Colonic mucosa (tissue), 4 donors: ENCODE measurements around the gene LMOD2. TPM values are rescaled to one million over a fixed set of nuclear protein-coding genes. Genes with fewer than 3 reads are reported as not detected.

ENCODE experiments used
- DNase-seq: peaks from one replicate; pipeline ENCODE4 v3.0.0-alpha.2; 2020
- H3K27ac ChIP-seq: fragments of 200-600 bp; one replicate; pipeline ENCODE4 v1.8.0; 2021
- H3K27me3 ChIP-seq: fragments of 200-600 bp; one replicate; pipeline ENCODE4 v1.8.0; 2021
- H3K36me3 ChIP-seq: fragments of 200-600 bp; one replicate; pipeline ENCODE4 v1.8.0; 2021
- H3K4me1 ChIP-seq: fragments of 200-600 bp; one replicate; pipeline ENCODE4 v1.8.0; 2021; ENCODE audit warnings: mild to moderate bottlenecking
- H3K4me3 ChIP-seq: fragments of 200-600 bp; one replicate; pipeline ENCODE4 v1.8.0; 2021
- H3K9ac ChIP-seq, 2 donors: one replicate each; pipeline ENCODE4 v1.7.0; 2013; ENCODE audit warnings: control low read depth in 2 of 2, low read depth in 2 of 2, low read length in 2 of 2
- H3K9me3 ChIP-seq: fragments of 200-600 bp; one replicate; pipeline ENCODE4 v1.8.0; 2021
- intact Hi-C: fragments of 100-400 bp; cut with DNase I; formaldehyde crosslinking; loops from one replicate; pipeline ENCODE4 v1.14.1; 2022
- total RNA-seq, 2 donors: library from RNA; stranded (reverse); fragmentation: NEBNext Ultra II Directional in 1 of 2; extraction: Animal tissue kit (Norgen Biotek cat#: 25700) in 1 of 2; gene quantifications; one replicate each; pipeline ENCODE4 v1.2.1, GENCODE V29; 2021
- TF ChIP-seq, protein P1 (sequence below): fragments of 200-600 bp; IDR thresholded peaks from one replicate; pipeline ENCODE4 v1.8.0; 2022; ENCODE audit warnings: antibody characterized with exemption, mild to moderate bottlenecking
- donor health status: healthy.
- donor health status: DM: no; HTN: no; CAD: no.
- donor health status: DM: no; HTN: no; CAD: no.

LMOD2 gene
- total RNA-seq, 2 donors from 2014 or later = not detected

DNA sequence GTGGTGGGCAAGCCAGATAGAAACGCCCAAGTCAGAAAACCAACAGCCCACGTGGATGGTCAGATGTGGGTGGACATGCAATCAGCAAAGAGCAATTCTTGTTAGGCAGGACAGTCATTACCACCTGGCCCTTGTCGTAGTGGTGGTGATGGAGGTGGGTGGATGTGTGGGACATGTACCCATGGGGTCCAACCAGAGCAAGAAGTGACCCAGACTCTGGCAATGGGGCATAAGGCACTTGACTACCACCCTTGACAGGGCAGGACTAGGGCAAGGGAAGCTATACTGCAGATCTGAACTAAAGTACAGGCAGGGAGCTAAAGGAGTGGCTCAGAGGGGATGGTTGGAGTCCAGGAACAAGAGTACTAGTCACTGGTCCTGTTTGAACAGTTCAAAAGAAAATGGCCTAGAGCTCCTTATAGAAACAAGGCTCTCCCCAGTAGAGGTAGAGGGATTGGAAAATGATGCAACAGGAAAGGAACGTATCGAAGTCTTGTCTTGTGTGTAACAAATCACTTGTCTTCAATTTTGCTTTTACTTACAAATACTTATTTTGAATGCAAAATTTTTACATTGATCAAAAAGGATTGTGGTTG is 17.6 kb downstream of the LMOD2 start:
- no peaks in the 10 kb centered on the region for H3K4me1 ChIP-seq
- intact Hi-C loops = no loop called here

DNA sequence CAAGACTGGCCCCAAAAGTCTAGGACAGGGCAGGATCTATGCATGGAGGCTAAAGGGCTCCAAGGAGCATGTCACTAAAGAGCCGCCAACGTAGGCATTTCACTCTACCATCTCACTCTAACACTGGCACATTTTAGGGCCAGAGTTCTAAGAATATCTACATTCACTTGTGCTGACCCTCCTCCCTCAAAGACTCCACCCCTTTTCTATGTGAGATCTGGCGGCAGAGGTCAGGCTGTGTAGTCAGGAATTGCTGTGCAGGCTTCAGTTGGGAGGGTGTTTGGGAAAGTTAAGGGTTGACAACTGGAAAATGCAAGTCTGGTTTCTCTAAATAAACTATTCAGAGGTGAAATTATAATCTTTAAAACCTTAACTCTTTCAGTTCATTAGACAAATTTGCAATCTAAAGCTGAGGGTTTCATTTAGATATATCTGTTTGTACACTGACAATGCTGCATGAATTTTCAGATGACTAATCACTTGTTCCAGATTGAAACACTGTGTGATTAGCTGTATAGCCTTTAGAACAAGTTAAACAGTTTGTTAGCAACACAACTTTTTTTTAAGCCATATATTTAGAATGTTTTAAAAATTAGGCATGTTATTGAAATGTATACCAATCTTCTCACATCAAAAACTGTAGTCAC is 18.2 kb downstream of the LMOD2 start:
- intact Hi-C loops = no loop called here
- Histone ChIP-seq H3K9me3 (no peaks in the 10 kb centered on the region), H3K4me1 (no peaks in the 10 kb centered on the region), H3K4me3 (no peak overlapping the region), H3K27ac (no peak overlapping the region), H3K27me3 (no peaks in the 10 kb centered on the region), H3K36me3 (no peaks in the 10 kb centered on the region), H3K9ac (no peak overlapping the region)
- no peak for DNase-seq
- TF ChIP-seq, protein P1, sequence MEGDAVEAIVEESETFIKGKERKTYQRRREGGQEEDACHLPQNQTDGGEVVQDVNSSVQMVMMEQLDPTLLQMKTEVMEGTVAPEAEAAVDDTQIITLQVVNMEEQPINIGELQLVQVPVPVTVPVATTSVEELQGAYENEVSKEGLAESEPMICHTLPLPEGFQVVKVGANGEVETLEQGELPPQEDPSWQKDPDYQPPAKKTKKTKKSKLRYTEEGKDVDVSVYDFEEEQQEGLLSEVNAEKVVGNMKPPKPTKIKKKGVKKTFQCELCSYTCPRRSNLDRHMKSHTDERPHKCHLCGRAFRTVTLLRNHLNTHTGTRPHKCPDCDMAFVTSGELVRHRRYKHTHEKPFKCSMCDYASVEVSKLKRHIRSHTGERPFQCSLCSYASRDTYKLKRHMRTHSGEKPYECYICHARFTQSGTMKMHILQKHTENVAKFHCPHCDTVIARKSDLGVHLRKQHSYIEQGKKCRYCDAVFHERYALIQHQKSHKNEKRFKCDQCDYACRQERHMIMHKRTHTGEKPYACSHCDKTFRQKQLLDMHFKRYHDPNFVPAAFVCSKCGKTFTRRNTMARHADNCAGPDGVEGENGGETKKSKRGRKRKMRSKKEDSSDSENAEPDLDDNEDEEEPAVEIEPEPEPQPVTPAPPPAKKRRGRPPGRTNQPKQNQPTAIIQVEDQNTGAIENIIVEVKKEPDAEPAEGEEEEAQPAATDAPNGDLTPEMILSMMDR = no peak

More for the DNA sequence above, 17.6 kb downstream of the LMOD2 start:
- Histone ChIP-seq H3K36me3 (no peaks in the 10 kb centered on the region), H3K9ac (no peak overlapping the region), H3K27me3 (no peaks in the 10 kb centered on the region), H3K4me3 (no peak overlapping the region), H3K27ac (no peak overlapping the region), H3K9me3 (no peaks in the 10 kb centered on the region)
- TF ChIP-seq, protein P1 = no peak
- DNase-seq = no peak

DNA sequence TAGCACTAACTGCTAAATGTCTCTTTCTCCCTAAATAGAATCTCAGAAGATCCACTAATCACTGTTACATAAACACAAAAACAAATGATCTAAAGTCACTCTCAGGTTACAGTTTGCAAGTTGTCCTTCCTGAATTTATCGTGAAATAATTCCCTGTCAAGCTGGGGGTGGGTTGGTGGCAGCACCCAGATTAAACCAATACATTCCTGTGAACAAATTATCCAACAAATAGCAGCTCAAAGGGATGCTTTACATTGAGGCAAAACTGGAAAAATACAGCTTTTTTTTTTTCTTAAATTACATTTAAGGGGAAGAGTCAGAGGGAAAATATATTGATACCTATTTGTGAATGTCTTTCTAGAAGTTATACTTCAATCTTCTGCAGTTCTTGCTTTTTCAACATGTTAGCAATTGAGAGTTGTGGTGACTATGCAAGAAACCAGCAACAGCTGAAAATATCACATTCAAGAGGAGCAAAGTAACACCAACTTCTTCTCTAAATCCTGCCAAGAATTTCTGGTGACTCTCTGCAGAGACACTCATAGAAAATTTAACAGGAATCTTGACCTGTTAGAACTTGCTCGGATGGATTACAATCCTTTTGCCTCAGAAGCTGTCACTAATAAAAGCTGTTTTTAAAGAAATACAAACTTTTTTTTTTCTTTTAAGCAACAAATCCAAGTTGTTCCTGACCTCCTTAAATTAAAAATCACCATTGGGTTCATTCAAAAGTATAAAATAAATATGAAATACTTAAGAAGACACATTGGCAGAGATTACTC is 18.9 kb downstream of the LMOD2 start:
- Histone ChIP-seq H3K4me1 (no peaks in the 10 kb centered on the region), H3K4me3 (no peak overlapping the region), H3K27ac (no peak overlapping the region), H3K9ac (no peak overlapping the region), H3K36me3 (no peaks in the 10 kb centered on the region), H3K27me3 (no peaks in the 10 kb centered on the region), H3K9me3 (no peaks in the 10 kb centered on the region)
- no peak for DNase-seq
- TF ChIP-seq, protein P1 = no peak
- intact Hi-C loops = no loop called here

DNA sequence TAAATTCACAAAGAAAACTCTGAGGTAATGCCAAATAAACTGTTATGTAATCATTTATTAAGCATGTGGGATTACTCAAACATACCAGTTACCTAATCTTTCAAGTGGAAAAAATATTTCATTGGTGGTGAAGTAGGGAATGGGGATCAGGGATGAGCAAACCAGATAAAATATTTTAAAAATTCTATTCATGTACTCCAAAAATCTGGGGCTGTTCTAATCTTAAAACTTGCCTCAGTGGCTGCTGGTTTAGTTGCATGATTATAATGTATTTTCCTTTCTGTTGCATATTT is 19.5 kb downstream of the LMOD2 start:
- intact Hi-C loops = no loop called here
- H3K27ac ChIP-seq = no peak overlapping the region
- no peak overlapping the region for H3K9ac ChIP-seq
- H3K4me3 ChIP-seq = no peak overlapping the region
- no peaks in the 10 kb centered on the region for H3K9me3 ChIP-seq
- no peaks in the 10 kb centered on the region for H3K4me1 ChIP-seq
- H3K36me3 ChIP-seq = no peaks in the 10 kb centered on the region
- TF ChIP-seq, protein P1 = no peak
- DNase-seq = no peak
- H3K27me3 ChIP-seq = no peaks in the 10 kb centered on the region

DNA sequence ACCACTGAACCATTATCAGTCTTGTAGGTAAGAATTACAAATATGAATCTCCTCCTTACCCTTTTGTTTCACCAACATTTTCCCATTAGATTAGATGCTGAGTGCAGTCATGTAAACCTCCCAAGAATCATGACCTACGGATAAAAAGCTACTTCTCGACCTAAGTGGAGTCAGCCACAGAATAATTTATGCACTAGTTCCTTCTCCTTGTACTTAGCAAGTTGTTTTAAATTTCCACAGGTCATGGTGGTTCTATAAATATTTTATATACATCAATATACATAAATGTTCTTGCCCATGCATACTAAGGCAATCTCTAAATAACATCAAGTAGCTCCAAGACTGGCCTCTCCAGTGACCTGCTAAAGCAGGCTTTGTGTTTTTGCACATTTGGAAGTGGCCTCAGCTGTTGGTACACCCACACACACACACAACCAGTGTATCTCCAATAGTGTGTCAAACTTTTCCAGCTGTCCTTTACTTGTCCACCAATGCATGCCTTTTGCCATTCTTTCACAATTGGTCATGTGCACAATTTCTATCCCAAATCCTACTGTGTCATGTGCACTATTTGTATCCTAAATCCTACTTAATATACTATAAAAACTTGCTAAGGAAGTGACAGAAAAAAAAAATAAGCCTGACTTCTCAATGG is 21.5 kb downstream of the LMOD2 start:
- TF ChIP-seq, protein P1 = no peak
- Histone ChIP-seq H3K9me3 (no peaks in the 10 kb centered on the region), H3K4me3 (no peak overlapping the region), H3K36me3 (no peaks in the 10 kb centered on the region), H3K4me1 (no peaks in the 10 kb centered on the region), H3K9ac (no peak overlapping the region), H3K27ac (no peak overlapping the region), H3K27me3 (no peaks in the 10 kb centered on the region)
- intact Hi-C loops = no loop called here
- DNase-seq = no peak
